ENCODE measurements around the gene OR6N1. TPM values are rescaled to one million over a fixed set of nuclear protein-coding genes. Genes with fewer than 3 reads are reported as not detected.

The OR6N1 gene
- total RNA-seq, 1 experiment from 2014 or later, result not detected

GRCh38 chr1:158720620-158721019, 51.4 kb downstream of the OR6N1 start, which contains the start of gene OR6K3:
OR6K3 (minus strand) TSS chr1:158720720; CDS start chr1:158718115, 2,605 bp downstream.
- H3K79me2 ChIP-seq (ENCODE audit: insufficient read depth, low read length), result no peaks in the 10 kb centered on the region
- ChIA-PET POLR2A (no interaction called here), CTCF (no interaction called here), RAD21 (ENCODE audit: low non-redundant PET in 1 of 2, low total read pairs in 2 of 2, uncharacterized antibody in 2 of 2, unreplicated experiment in 2 of 2) (no interaction called here)
- H3K36me3 ChIP-seq (ENCODE audit: control insufficient read depth in 1 of 2, insufficient read depth in 2 of 2, low read length in 2 of 2), result no peaks in the 10 kb centered on the region
- H4K20me1 ChIP-seq (ENCODE audit: insufficient read depth), result no peaks in the 10 kb centered on the region; the same call in 1 of the 2 replicates
- no peak for TF ChIP-seq SP1 (IDR thresholded peaks at IDR 0.05; ENCODE audit: low read depth)
- TF ChIP-seq RAD21 (IDR thresholded peaks at IDR 0.05; ENCODE audit: low read depth), result no peak
- TF ChIP-seq ATF3 (IDR thresholded peaks at IDR 0.05), result no peak
- no peak for TF ChIP-seq MAX (IDR thresholded peaks at IDR 0.05)
- no peak for TF ChIP-seq YY1 (IDR thresholded peaks at IDR 0.05; ENCODE audit: extremely low read depth, insufficient replicate concordance, low read depth, low read length)
- no peak for TF ChIP-seq EZH2phosphoT487 (IDR thresholded peaks at IDR 0.05; ENCODE audit: borderline replicate concordance)
- DNase-seq (ENCODE audit: low read depth, low spot score) (no peak), ATAC-seq (no peak)
- H3K9ac ChIP-seq (ENCODE audit: low read length), result no peak within 1 kb of the TSS
- peaks cover 0 to 3% of the 10 kb centered on the region in 2 experiments; a peak in 1 of 4 replicates for H3K9me3 ChIP-seq (ENCODE audit: control insufficient read depth in 1 of 2, insufficient read depth in 1 of 2, low read depth in 1 of 2, low read length in 2 of 2)
- H3K4me2 ChIP-seq (ENCODE audit: low read length), result no peak within 1 kb of the TSS
- BruUV-seq (replicated peaks), result no TSS peak
- no peak within 1 kb of the TSS for H3K4me3 ChIP-seq (replicated peaks in 1 of 2; ENCODE audit: low read depth in 1 of 2, low read length in 2 of 2)
- no peak within 1 kb of the TSS for H3K27ac ChIP-seq (ENCODE audit: low read depth, low read length)
- intact Hi-C loops (cut with micrococcal nuclease), result no loop called here
- no peaks in the 10 kb centered on the region for H3K27me3 ChIP-seq (ENCODE audit: insufficient read depth, low read length)
- H2AFZ ChIP-seq (ENCODE audit: low read depth, low read length, poor library complexity, severe bottlenecking), result no peak within 1 kb of the TSS
- H3K9me2 ChIP-seq (ENCODE audit: insufficient read depth), result no peaks in the 10 kb centered on the region
- no peaks in the 10 kb centered on the region for H3K4me1 ChIP-seq (ENCODE audit: control insufficient read depth in 1 of 2, insufficient read depth in 2 of 2, low read length in 2 of 2)

- Histone ChIP-seq H3K36me3 (ENCODE audit: control insufficient read depth in 1 of 2, insufficient read depth in 2 of 2, low read length in 2 of 2) (no peaks in the 10 kb centered on the region), H3K9me2 (ENCODE audit: insufficient read depth) (no peaks in the 10 kb centered on the region), H3K4me2 (ENCODE audit: low read length) (no peak overlapping the region), H3K79me2 (ENCODE audit: insufficient read depth, low read length) (no peaks in the 10 kb centered on the region), H3K9ac (ENCODE audit: low read length) (no peak overlapping the region), H3K4me1 (ENCODE audit: control insufficient read depth in 1 of 2, insufficient read depth in 2 of 2, low read length in 2 of 2) (no peaks in the 10 kb centered on the region), H2AFZ (ENCODE audit: low read depth, low read length, poor library complexity, severe bottlenecking) (no peak overlapping the region), H3K9me3 (ENCODE audit: control insufficient read depth in 1 of 2, insufficient read depth in 1 of 2, low read depth in 1 of 2, low read length in 2 of 2) (peaks cover 0 to 3% of the 10 kb centered on the region in 2 experiments; a peak in 1 of 4 replicates), H3K4me3 (replicated peaks in 1 of 2; ENCODE audit: low read depth in 1 of 2, low read length in 2 of 2) (no peak overlapping the region), H3K27me3 (ENCODE audit: insufficient read depth, low read length) (no peaks in the 10 kb centered on the region), H4K20me1 (ENCODE audit: insufficient read depth) (no peaks in the 10 kb centered on the region; the same call in 1 of the 2 replicates), H3K27ac (ENCODE audit: low read depth, low read length) (no peak overlapping the region)
- ChIA-PET CTCF (no interaction called here), RAD21 (ENCODE audit: low non-redundant PET in 1 of 2, low total read pairs in 2 of 2, uncharacterized antibody in 2 of 2, unreplicated experiment in 2 of 2) (no interaction called here), POLR2A (no interaction called here)
- no peak for ATAC-seq
- no TSS peak for BruUV-seq (replicated peaks)
- TF ChIP-seq ELF1 (IDR thresholded peaks at IDR 0.05; ENCODE audit: borderline replicate concordance, low read depth), result no peak
- no peak for TF ChIP-seq CTCF (IDR thresholded peaks at IDR 0.05 in 2 of 3, conservative IDR thresholded peaks at IDR 0.05 in 1 of 3; ENCODE audit: borderline replicate concordance in 1 of 3, insufficient read depth in 1 of 3, low read depth in 2 of 3, low read length in 2 of 3)
- TF ChIP-seq SRF (IDR thresholded peaks at IDR 0.05; ENCODE audit: low read depth), result no peak
- TF ChIP-seq ZFX (IDR thresholded peaks at IDR 0.05), result no peak
- TF ChIP-seq SP1 (IDR thresholded peaks at IDR 0.05; ENCODE audit: low read depth), result no peak
- TF ChIP-seq CEBPB (IDR thresholded peaks at IDR 0.05; ENCODE audit: low read depth), result no peak
- no peak for TF ChIP-seq JUND (IDR thresholded peaks at IDR 0.05)
- TF ChIP-seq RAD21 (IDR thresholded peaks at IDR 0.05; ENCODE audit: low read depth), result no peak
- no peak for TF ChIP-seq POLR2AphosphoS5 (IDR thresholded peaks at IDR 0.05; ENCODE audit: low read depth, low read length)
- no peak for TF ChIP-seq ATF3 (IDR thresholded peaks at IDR 0.05)
- no peak for TF ChIP-seq POLR2A (IDR thresholded peaks at IDR 0.05; ENCODE audit: borderline replicate concordance, extremely low read depth, insufficient read depth, insufficient read length)
- TF ChIP-seq FOSL1 (IDR thresholded peaks at IDR 0.05; ENCODE audit: low read depth), result no peak
- no peak for TF ChIP-seq ZBTB33 (IDR thresholded peaks at IDR 0.05; ENCODE audit: extremely low read depth, insufficient replicate concordance, low read length)
- no peak for TF ChIP-seq YY1 (IDR thresholded peaks at IDR 0.05; ENCODE audit: extremely low read depth, insufficient replicate concordance, low read depth, low read length)
- no peak for TF ChIP-seq EGR1 (IDR thresholded peaks at IDR 0.05; ENCODE audit: low read depth)
- DNase-seq (ENCODE audit: low read depth, low spot score), result no peak
- intact Hi-C loops (cut with micrococcal nuclease), result no loop called here
These were observed 52.3 kb downstream of the OR6N1 start for GRCh38 chr1:158719664-158720063.
